SU-DHL-6 (cell line): Measurements from ENCODE around the gene WWOX.

ENCODE experiments used
- H2AFZ ChIP-seq: fragments of 200-600 bp; sonication (generic); 2 replicates; pipeline ENCODE4 v1.6.1; 2014; ENCODE audit warnings: low read depth, mild to moderate bottlenecking, moderate library complexity, mixed read lengths, antibody characterized with exemption, low read length; ENCODE audit not compliant: severe bottlenecking
- H3F3A ChIP-seq: fragments of 200-600 bp; shearing (Covaris generic); 2 replicates; pipeline ENCODE4 v1.6.0; 2016; ENCODE audit warnings: antibody characterized with exemption, mild to moderate bottlenecking; ENCODE audit not compliant: insufficient read depth
- H3K27ac ChIP-seq: fragments of 200-600 bp; sonication (generic); 2 replicates; pipeline ENCODE4 v1.5.1; 2016; ENCODE audit warnings: low read depth, mild to moderate bottlenecking, low read length, moderate library complexity, mixed read lengths
- H3K27me3 ChIP-seq: fragments of 200-600 bp; sonication (generic), shearing (Covaris generic); 2 replicates; pipeline ENCODE4 v1.6.0; 2014; ENCODE audit warnings: mild to moderate bottlenecking, low read length
- H3K36me3 ChIP-seq: fragments of 200-600 bp; sonication (generic); 2 replicates; pipeline ENCODE4 v1.6.1; 2014; ENCODE audit warnings: mild to moderate bottlenecking, low read length, mixed read lengths
- H3K4me2 ChIP-seq: fragments of 300-600, 200-600 bp; shearing (Covaris generic), sonication (generic); 2 replicates; pipeline ENCODE4 v1.6.0; 2014; ENCODE audit warnings: low read length, low read depth, mild to moderate bottlenecking; ENCODE audit not compliant: poor library complexity, severe bottlenecking
- H3K4me3 ChIP-seq: fragments of 200-600 bp; sonication (generic); 2 replicates; pipeline ENCODE4 v1.5.1; 2014; ENCODE audit warnings: antibody characterized with exemption, low read length, mild to moderate bottlenecking, mixed read lengths; ENCODE audit not compliant: insufficient read depth, poor library complexity, severe bottlenecking
- H3K79me2 ChIP-seq: fragments of 200-600 bp; sonication (generic); 2 replicates; pipeline ENCODE4 v1.6.1; 2014; ENCODE audit warnings: mild to moderate bottlenecking, low read length, moderate library complexity; ENCODE audit not compliant: insufficient read depth
- H3K9ac ChIP-seq: fragments of 200-600 bp; sonication (generic); 2 replicates; pipeline ENCODE4 v1.7.0; 2014; ENCODE audit warnings: mild to moderate bottlenecking, low read length
- H3K9me2 ChIP-seq: fragments of 200-600 bp; sonication (generic); replicated peaks from 2 replicates; pipeline ENCODE4 v1.6.1; 2014; ENCODE audit warnings: low read length; ENCODE audit not compliant: insufficient read depth
- H3K9me3 ChIP-seq: fragments of 200-600 bp; sonication (generic); 2 replicates; pipeline ENCODE4 v1.6.1; 2014; ENCODE audit warnings: low read length, mixed read lengths; ENCODE audit not compliant: insufficient read depth
- H4K20me1 ChIP-seq: fragments of 200-600 bp; sonication (generic); 2 replicates; pipeline ENCODE4 v1.6.1; 2014; ENCODE audit warnings: low read depth, mild to moderate bottlenecking, antibody characterized with exemption, low read length, moderate library complexity, mixed read lengths
- CTCF ChIP-seq: fragments of 200-600 bp; sonication (generic); IDR thresholded peaks from one replicate; pipeline ENCODE4 v1.5.1; 2017; ENCODE audit warnings: antibody characterized with exemption, mild to moderate bottlenecking, low read length, moderate library complexity; ENCODE audit not compliant: insufficient read depth, poor library complexity, severe bottlenecking
- EZH2phosphoT487 ChIP-seq: fragments of 200-600 bp; sonication (generic), shearing (Covaris generic); conservative IDR thresholded peaks from 2 replicates; pipeline ENCODE4 v1.6.1; 2018; ENCODE audit warnings: mild to moderate bottlenecking, antibody characterized with exemption, low read length, moderate library complexity, mixed read lengths

Gene WWOX

DNA sequence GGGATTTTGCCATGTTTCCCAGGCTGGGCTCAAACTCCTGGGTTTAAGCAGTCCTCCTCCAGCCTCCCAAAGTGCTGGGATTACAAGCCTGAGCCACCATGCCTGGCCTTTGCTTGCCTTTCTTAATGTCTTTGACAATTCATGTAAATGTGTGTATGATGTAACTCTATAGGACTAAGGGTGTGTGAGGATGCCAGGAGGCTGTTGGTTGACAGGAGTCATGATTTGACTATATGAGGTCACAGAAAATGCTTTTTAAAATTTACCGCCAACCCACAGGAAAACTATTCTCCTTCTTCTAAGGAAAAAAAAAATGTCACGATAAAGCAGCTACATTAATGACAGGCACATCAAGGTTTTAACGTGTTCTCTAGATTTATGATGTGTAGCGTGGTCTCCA is 118.8 kb downstream of the WWOX start:
- no peak overlapping the region for H2AFZ ChIP-seq
- no peak overlapping the region for H3K27ac ChIP-seq
- no peaks in the 10 kb centered on the region for H3K27me3 ChIP-seq
- no peak overlapping the region for H3K4me3 ChIP-seq
- no peaks in the 10 kb centered on the region for H3K9me2 ChIP-seq
- H3F3A ChIP-seq, result no peaks in the 10 kb centered on the region
- no peaks in the 10 kb centered on the region for H3K9me3 ChIP-seq
- TF ChIP-seq CTCF (no peak), EZH2phosphoT487 (no peak)
- H4K20me1 ChIP-seq, result no peaks in the 10 kb centered on the region
- H3K36me3 ChIP-seq, result no peaks in the 10 kb centered on the region
- no peaks in the 10 kb centered on the region for H3K79me2 ChIP-seq
- H3K4me2 ChIP-seq, result no peak overlapping the region
- H3K9ac ChIP-seq, result no peak overlapping the region

DNA sequence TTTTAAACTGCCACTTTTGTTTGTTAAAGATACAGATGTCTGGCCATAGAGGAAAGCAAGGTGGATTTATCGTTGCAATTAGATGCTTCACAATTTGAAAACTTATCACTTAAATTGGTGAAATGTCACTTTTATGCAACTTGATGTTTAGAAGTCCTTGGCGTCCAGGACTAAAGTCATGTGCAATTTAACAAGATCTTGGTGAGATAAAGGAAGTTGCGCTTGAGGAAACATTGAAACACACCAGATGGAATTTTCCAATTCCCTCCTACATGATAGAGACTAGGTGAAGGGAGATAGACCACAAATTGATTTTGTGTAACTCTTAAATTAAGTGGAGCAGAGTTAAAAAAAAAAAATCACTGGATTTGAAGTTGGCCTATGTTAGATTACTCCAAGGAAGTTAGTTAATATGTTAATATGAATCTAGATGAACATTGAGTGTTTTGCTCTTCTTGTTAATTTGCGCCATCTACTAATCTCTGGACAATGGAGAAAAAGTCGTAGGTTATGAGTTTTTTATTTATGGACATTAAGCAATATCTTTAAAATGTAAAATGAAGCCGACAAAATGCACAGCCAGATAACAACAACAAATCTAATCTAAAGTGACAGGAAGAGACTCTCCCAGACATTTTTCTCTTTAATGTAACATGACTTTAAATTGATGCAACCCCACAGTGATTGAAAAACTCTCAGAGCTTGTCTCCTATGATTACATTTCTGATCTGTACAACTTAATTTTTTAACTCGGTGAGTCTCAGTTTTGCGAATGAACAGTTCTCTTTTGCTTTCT is 119.6 kb downstream of the WWOX start:
- Histone ChIP-seq H3K79me2 (no peaks in the 10 kb centered on the region), H3K27me3 (no peaks in the 10 kb centered on the region), H4K20me1 (no peaks in the 10 kb centered on the region), H3K9me3 (no peaks in the 10 kb centered on the region), H3K9ac (no peak overlapping the region), H2AFZ (no peak overlapping the region), H3K27ac (no peak overlapping the region), H3K4me2 (no peak overlapping the region), H3K9me2 (no peaks in the 10 kb centered on the region), H3F3A (no peaks in the 10 kb centered on the region), H3K4me3 (no peak overlapping the region), H3K36me3 (no peaks in the 10 kb centered on the region)
- TF ChIP-seq EZH2phosphoT487, result no peak
- TF ChIP-seq CTCF, result no peak

DNA sequence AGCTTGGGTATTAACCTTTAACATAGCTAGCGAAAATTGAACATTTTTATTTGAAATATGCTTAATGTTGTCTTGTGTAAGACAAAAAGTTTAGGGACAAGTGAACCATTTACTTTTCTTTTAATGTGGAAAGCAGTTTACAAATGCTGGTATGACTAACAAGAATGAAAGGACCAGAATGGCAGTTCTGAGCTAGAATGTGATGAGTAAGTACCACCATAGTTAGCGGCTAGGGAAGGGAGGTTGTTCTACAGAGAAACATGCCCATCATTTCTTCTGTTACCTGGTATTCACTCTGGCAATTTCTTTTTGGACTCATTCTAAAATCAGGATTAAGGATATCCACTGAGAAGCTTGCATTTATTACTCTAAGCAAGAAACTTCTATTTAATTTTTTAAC is 121.1 kb downstream of the WWOX start:
- Histone ChIP-seq H3K9me2 (no peaks in the 10 kb centered on the region), H3K36me3 (no peaks in the 10 kb centered on the region), H3K9ac (no peak overlapping the region), H3F3A (no peaks in the 10 kb centered on the region), H3K27me3 (no peaks in the 10 kb centered on the region), H4K20me1 (no peaks in the 10 kb centered on the region), H3K4me3 (no peak overlapping the region), H3K27ac (no peak overlapping the region), H3K4me2 (no peak overlapping the region), H3K9me3 (no peaks in the 10 kb centered on the region), H2AFZ (no peak overlapping the region), H3K79me2 (no peaks in the 10 kb centered on the region)
- no peak for TF ChIP-seq CTCF
- no peak for TF ChIP-seq EZH2phosphoT487
